Measurements from ENCODE around the gene RABL2A. TPM values are rescaled to one million over a fixed set of nuclear protein-coding genes. Genes with fewer than 3 reads are reported as not detected.
"Not testable (repeated sequence)": the region's sequence is repeated elsewhere in the genome, so short reads cannot be mapped to it uniquely, and the experiment has no call there.

Gene RABL2A
- 1 to 10 TPM; 2.9 to 9.5 (median 7.7) TPM for total RNA-seq
- 1 to 10 TPM; 3.6 to 6.3 TPM for polyA plus RNA-seq
- long read RNA-seq, donor 1, partial matches to known transcripts = 0 of 4 reads
- long read RNA-seq, donor 1, other reads (novel, unspliced or antisense) = 3 of 4 reads
- long read RNA-seq, donor 2, partial matches to known transcripts = 1 of 8 reads
- long read RNA-seq, donor 2, other reads (novel, unspliced or antisense) = 7 of 8 reads
- long read RNA-seq, donor 3, partial matches to known transcripts = 2 of 7 reads
- long read RNA-seq, donor 3, other reads (novel, unspliced or antisense) = 3 of 7 reads

DNA sequence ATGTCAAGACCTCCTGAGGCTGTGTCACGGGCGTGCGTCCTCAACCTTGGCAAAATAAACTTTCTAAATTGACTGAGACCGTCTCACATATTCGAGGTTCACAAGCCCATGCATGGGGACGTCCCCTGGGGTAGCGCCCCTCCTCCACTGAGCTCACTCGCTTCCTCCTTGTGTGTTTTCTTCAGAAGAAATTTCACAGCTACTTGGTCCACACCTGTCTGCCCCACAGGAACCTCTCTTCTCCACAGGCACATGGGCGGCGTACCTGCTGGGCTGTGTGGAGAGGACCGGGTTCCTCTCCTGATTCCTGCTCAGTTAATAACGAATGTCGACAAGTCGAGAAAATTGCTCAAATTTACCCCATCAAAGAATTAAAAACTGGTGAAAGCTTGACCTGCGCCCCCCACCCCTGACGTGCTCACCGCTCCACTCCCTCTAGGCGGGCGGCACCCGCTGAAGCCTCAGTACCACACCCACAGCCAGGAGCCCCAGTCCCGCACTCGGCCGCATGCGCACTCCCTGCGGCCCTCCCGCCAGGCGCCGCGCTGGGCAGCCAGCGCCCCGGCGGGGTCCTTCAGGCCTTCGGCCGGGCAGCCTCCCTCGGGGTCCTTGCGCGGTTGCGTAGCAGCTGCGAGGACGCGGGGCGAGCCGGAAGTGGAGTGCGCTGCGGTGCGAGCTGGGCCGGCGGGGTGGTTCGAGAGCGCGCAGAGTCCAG lies at the start of gene RABL2A:
RABL2A (plus strand) TSS at position 651 of the 715 bp plus-strand sequence. CDS start 1,341 bp downstream, outside the sequence.
- H3K4me1 ChIP-seq; intact Hi-C loops (cut with DNase I); H3K9me3 ChIP-seq; H3K27me3 ChIP-seq: not testable (repeated sequence)
- DNase-seq = peak; percentile 81 to 92 (median 88)
- Histone ChIP-seq H3K36me3 (peaks cover 0 to 10% (median 4%) of the 10 kb centered on the region in 9 donors), H3K4me3 (peak within 1 kb of the TSS; percentile 26 to 67 (median 56)), H3K27ac (peak within 1 kb of the TSS in 6 of 12 donors; percentile 12 to 59 (median 43))
- 0 to 1% (median 0%) methylated on average over 5 to 44 of the region's 51 CpGs for WGBS, 4 donors
- ATAC-seq = peak; percentile 95 to 99 (median 98)

GRCh38 chr2:113578508-113578907 lies 48.6 kb upstream of the RABL2A start:
- intact Hi-C loops (cut with DNase I); H3K27me3 ChIP-seq; H3K4me1 ChIP-seq; ATAC-seq; H3K9me3 ChIP-seq; H3K27ac ChIP-seq; H3K4me3 ChIP-seq; H3K36me3 ChIP-seq: not testable (repeated sequence)
- peak in 2 of 5 donors; percentile 43 to 52 for DNase-seq
- WGBS, 4 donors = 39 to 49% (median 39%) methylated on average over 4 of the region's 5 CpGs; no CpG with 5 or more reads in 1 of the 4 donors

DNA sequence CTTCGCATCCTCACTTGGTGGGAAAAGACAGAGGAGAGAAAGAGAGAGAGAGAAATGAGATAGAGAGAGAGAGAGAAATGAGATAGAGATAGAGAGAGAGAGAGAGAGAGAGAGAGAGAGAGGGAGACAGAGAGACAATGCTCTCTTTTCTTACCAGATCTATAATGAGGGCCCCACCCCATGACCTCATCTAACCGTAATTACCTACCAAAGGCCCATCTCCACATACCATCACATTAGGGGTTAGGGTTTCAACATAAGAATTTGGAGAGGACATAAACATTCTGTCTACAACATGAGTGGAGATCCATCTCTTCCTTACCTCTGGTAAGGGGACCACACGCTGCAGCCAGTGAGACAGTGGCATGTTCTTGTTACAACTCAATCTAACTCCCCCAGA lies 44.6 kb upstream of the RABL2A start:
- H3K36me3 ChIP-seq; ATAC-seq; intact Hi-C loops (cut with DNase I); H3K27ac ChIP-seq; H3K4me3 ChIP-seq; H3K27me3 ChIP-seq; DNase-seq; H3K9me3 ChIP-seq: not testable (repeated sequence)
- peaks cover 0 to 21% (median 9%) of the 10 kb centered on the region in 12 donors for H3K4me1 ChIP-seq
- 82 to 87% (median 86%) methylated on average over 3 of the region's 3 CpGs for WGBS, 4 donors

GRCh38 chr2:113583521-113584225 lies 43.4 kb upstream of the RABL2A start:
- peak overlapping the region; percentile 49 to 89 (median 64) for H3K4me3 ChIP-seq
- H3K36me3 ChIP-seq; intact Hi-C loops (cut with DNase I); ATAC-seq; H3K27me3 ChIP-seq; H3K9me3 ChIP-seq: not testable (repeated sequence)
- peak overlapping the region; percentile 25 to 86 (median 81) for H3K27ac ChIP-seq
- peaks cover 0 to 21% (median 9%) of the 10 kb centered on the region in 12 donors for H3K4me1 ChIP-seq
- 1 to 5% (median 2%) methylated on average over 38 to 58 of the region's 63 CpGs for WGBS, 4 donors
- DNase-seq = peak; percentile 86 to 94 (median 88)

GRCh38 chr2:113584311-113585092 lies 42.6 kb upstream of the RABL2A start:
- 3 to 4% (median 4%) methylated on average over 21 to 24 of the region's 47 CpGs for WGBS, 4 donors
- Histone ChIP-seq H3K4me1 (peaks cover 0 to 21% (median 9%) of the 10 kb centered on the region in 12 donors), H3K4me3 (peak overlapping the region; percentile 49 to 89 (median 64)), H3K27ac (peak overlapping the region; percentile 25 to 86 (median 81))
- H3K9me3 ChIP-seq; H3K36me3 ChIP-seq; H3K27me3 ChIP-seq; DNase-seq; ATAC-seq; intact Hi-C loops (cut with DNase I): not testable (repeated sequence)

DNA sequence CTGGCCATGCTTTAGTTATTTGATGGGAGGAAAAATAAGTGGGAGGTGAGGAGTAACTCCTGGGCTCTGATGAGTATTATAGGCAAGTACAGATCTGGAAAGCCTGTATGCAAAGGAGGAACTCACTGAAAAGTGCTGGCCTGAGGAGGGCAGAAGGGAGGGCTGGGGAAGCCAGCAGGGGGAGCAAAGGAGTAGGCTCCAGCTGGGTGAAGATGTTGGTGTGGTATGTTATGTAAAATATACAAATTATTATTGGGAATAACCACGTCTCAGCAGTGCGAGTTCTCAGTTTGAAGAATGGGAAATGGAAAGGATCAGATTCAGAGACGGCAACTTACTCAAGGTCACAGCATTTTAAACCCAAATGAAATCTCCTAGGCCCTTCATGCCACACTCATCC lies 39.9 kb upstream of the RABL2A start:
- 51 to 60% (median 56%) methylated on average over 3 of the region's 3 CpGs for WGBS, 4 donors
- peaks cover 0 to 26% (median 11%) of the 10 kb centered on the region in 12 donors for H3K4me1 ChIP-seq
- H3K27ac ChIP-seq; H3K27me3 ChIP-seq; intact Hi-C loops (cut with DNase I); ATAC-seq; H3K4me3 ChIP-seq; H3K36me3 ChIP-seq; H3K9me3 ChIP-seq: not testable (repeated sequence)
- DNase-seq = peak in 3 of 5 donors; percentile 48 to 59 (median 50)
- TF ChIP-seq CTCF (IDR thresholded peaks at IDR 0.05) = peak; percentile 24 to 61 (median 44)

- 65 to 94% (median 82%) methylated on average over 2 to 5 of the region's 7 CpGs for WGBS, 4 donors
- intact Hi-C loops (cut with DNase I); H3K9me3 ChIP-seq; H3K36me3 ChIP-seq; ATAC-seq; H3K27ac ChIP-seq; H3K27me3 ChIP-seq; DNase-seq; H3K4me3 ChIP-seq: not testable (repeated sequence)
- H3K4me1 ChIP-seq = peaks cover 0 to 24% (median 10%) of the 10 kb centered on the region in 12 donors
These were observed 37.5 kb upstream of the RABL2A start for GRCh38 chr2:113589591-113589990.

- H3K36me3 ChIP-seq; ATAC-seq; H3K9me3 ChIP-seq; DNase-seq; H3K27ac ChIP-seq; H3K27me3 ChIP-seq; H3K4me3 ChIP-seq; intact Hi-C loops (cut with DNase I): not testable (repeated sequence)
- peaks cover 0 to 14% (median 2%) of the 10 kb centered on the region in 12 donors for H3K4me1 ChIP-seq
- WGBS, 4 donors = 28 to 34% methylated on average over 5 to 7 of the region's 9 CpGs; no CpG with 5 or more reads in 2 of the 4 donors
These were observed 35.1 kb upstream of the RABL2A start for GRCh38 chr2:113591926-113592325.

DNA sequence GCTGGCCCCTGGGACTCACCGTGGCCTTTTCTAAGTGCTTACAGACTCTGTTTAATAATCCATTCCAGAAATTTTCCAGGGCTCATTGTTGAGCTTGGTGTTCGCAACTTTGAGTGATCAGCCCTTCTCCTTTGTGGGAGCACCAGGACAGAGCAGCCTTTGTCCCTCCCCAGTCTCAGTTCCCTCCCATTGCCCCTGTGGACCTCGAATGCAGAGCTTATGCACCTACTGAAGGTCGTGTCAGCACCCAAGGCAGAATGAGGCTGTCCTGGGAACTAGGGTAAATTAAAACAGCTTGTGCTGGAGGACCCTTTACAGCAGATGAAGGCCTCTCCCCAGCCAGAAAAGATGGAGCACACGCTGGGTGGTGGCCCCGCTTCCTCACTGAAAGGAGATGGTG lies 33.8 kb upstream of the RABL2A start:
- DNase-seq; intact Hi-C loops (cut with DNase I); H3K27ac ChIP-seq; H3K36me3 ChIP-seq; H3K27me3 ChIP-seq; H3K4me3 ChIP-seq; ATAC-seq; H3K9me3 ChIP-seq; H3K4me1 ChIP-seq: not testable (repeated sequence)
- WGBS, 4 donors = 85 to 90% (median 89%) methylated on average over 3 to 6 of the region's 6 CpGs

Measured in heart left ventricle (tissue), 16 donors.